ENCODE measurements around the gene RANBP3L.
"Not testable (repeated sequence)": the region's sequence is repeated elsewhere in the genome, so short reads cannot be mapped to it uniquely, and the experiment has no call there.

Gene RANBP3L

GRCh38 chr5:36285837-36286615, 15.7 kb downstream of the RANBP3L start:
- no peak for DNase-seq

DNA sequence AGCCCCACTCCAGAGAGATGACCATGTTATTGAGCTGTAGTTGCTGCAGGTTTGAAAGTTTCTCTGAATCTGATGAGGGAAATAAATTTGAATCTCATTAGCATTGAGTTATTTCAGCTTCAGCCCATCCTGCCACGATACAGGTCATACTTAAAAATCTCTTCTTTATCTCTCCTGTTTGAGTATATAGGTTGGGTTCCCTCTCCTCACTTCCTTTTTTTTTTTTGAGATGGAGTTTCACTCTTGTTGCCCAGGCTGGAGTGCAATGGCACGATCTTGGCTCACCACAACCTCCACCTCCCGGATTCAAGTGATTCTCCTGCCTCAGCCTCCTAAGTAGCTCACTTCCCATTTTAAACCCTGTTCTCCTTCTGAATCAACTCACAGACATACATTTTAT, 17.9 kb downstream of the RANBP3L start:
- DNase-seq: not testable (repeated sequence)

- DNase-seq: no peak
Observed at GRCh38 chr5:36281626-36282025, 20.1 kb downstream of the RANBP3L start.

DNA sequence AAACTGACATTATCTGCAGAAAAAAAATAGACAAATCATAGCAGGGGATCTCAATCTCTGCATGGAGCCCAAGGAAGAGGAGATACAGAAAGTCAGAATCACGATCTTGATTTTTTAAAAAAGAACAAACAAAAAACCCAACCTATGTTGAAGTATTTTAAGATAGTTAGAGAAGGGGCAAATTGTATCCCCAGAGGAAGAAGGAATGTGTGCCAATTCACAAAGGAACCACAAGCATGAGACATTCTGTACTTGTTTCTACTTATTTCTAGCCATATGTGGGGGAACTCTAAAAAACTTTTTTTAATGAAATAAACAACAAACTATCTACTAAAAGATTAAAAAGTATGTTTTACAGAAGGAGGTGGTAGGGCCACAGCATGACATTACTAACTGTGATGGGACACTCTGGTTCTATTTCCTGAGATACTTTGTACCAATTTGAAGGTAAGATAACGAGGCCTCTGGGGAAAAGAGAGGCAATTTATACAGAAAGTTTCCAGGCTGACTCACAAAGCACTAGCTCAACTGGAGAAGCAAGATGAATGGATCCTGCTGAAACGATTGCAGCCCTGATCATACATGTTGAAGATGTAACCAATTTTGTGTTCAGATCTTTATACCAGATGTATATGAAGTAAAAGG, 22.5 kb downstream of the RANBP3L start:
- DNase-seq: no peak

GRCh38 chr5:36277521-36278176, 24.1 kb downstream of the RANBP3L start:
- no peak for DNase-seq

- DNase-seq: no peak
Observed at GRCh38 chr5:36276864-36277263, 24.8 kb downstream of the RANBP3L start.

- DNase-seq: no peak
Observed at GRCh38 chr5:36273809-36274526, 27.7 kb downstream of the RANBP3L start.

GRCh38 chr5:36272136-36272690, 29.5 kb downstream of the RANBP3L start:
- no peak for DNase-seq

DNA sequence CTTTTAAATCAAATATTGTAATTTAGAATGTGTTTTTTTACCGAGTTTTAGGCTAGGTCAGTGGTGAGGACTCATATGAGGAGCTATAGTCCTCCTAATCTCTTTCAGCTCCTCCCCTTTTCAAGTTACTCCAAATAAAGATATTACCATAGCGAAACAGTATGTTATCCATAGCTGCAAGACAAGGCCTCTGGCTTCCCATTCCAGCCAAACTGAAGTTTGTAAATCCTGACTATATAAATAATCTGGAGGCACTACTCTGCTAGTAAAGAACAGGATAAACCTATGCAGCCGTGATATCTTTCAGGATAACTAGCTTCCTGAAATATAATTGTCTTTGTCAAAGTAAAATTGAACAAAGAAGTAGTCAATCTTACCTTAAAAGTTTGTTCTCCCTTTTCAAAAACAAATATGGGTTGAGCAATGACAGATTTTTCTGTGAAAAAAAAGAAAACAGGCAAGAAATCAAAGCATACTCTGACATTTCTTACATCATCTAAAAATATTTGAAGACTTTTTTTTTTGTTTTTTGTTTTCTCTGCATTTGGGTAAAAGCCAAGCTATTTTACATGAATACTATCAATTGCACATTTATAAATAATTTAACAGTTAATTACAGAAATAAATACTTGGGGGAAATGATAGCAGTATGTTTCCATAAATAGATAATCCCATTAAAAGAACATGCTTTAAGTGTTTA, 30.7 kb downstream of the RANBP3L start:
- no peak for DNase-seq

DNA sequence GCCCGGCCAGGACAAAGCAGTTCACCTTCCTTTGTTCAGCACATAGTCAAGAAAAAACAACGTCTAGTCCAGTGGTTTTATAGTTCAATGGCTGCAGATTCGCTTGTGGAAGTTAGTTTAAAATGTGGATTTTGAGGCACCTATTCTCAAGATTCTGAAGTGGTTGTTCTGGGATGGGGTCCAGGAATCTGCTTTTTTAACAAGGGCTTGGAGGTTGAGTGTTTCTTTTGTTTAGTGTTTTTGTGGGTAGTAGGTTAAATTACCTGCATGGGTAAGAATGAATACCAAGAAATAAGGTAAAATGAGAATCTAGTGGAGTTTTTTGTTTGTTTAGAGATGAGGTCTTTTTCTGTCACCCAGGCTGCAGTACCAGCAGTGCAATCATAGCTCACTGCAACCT, 31.5 kb downstream of the RANBP3L start:
- no peak for DNase-seq

DNA sequence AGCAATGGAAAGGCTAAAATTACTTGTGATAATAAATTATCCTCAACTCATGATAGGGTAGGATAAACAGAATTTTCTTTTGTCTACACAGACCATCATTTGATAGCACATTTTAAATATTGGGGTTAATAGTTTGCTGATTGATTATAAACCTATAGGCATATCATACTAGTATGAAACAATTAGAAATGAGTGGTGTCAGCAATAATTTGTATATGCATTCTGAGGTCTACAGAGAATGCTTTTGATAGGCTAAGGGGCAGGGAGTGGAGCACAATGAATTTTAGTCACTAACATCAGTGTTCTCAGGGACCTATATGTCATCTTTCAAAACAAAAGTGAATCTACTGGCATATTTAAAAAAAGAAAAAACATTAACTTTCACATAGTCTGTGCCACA, 32.2 kb downstream of the RANBP3L start:
- no peak for DNase-seq

GRCh38 chr5:36267905-36268304, 33.8 kb downstream of the RANBP3L start:
- no peak for DNase-seq

- no peak for DNase-seq
Observed at GRCh38 chr5:36264202-36264760, 37.4 kb downstream of the RANBP3L start.

GRCh38 chr5:36261186-36261585, 40.5 kb downstream of the RANBP3L start:
- no peak for DNase-seq

DNA sequence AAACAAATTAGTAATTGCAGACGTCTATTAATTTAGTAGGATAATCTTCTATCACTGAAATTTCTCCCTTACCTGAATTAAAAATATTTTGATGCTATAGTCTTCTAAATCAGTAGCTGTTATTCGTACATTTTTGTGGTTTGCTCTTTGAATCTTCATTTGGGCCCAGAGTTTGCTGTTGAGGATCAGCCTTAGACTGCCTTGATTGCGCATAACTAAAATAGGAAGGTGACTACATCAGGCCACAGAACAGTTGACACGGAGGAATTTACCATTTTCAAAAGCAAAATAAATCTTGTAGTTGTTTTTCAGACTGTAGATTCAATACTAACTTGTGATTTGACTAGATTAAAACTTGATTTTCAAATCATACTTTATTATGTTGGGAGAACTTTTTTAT, 48.1 kb downstream of the RANBP3L start:
- DNase-seq: no peak

DNA sequence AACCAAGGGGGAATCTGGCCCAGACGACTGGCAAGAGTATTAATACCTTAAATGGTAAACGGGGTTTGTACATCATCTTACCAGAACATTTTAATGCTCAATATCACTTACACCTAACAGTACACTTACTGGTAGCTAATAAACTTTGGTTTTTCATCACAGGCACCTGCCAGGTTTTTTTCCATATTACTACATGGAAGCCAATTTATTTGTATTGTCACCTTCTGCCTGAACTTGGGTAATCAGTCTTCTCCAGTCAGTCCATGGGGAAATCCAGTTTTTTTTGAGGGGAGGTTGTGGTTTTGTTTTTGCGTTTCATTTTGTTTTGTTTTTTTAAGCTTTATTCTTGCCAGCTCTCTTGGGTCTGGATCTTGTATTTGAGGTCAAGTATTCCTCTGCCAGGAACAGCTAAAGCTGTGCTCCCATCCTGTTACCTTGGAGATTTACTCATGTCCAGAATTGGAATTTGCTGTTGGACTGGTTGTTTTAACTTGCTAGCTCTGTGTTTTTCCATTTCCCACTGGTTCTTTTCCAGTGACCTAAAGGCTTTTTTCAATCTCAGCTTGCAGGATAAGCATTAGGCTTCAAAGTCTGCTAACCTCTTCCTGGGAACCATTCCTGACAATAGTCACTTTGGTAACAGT, 48.9 kb downstream of the RANBP3L start:
- DNase-seq: no peak

- no peak for DNase-seq
Observed at GRCh38 chr5:36251218-36251617, 50.5 kb downstream of the RANBP3L start.

DNA sequence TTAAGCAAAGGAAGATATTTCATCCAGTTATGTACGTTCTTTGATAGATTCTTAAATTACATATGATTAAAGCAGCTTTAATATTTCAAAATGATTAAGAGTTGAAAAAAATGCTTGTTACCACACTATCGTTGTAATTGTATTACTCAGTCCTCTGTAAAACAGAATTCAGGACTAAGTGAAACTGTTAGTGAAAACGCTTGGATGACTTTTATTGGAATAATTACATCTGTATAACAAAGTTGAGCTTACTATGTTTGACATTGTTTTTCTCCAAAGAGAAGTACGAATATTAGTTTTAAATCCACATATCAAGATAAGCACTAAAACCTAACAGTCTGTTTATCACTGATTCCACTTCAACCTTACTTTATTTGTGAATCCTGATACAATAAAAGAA, 51.3 kb downstream of the RANBP3L start:
- no peak for DNase-seq

DNA sequence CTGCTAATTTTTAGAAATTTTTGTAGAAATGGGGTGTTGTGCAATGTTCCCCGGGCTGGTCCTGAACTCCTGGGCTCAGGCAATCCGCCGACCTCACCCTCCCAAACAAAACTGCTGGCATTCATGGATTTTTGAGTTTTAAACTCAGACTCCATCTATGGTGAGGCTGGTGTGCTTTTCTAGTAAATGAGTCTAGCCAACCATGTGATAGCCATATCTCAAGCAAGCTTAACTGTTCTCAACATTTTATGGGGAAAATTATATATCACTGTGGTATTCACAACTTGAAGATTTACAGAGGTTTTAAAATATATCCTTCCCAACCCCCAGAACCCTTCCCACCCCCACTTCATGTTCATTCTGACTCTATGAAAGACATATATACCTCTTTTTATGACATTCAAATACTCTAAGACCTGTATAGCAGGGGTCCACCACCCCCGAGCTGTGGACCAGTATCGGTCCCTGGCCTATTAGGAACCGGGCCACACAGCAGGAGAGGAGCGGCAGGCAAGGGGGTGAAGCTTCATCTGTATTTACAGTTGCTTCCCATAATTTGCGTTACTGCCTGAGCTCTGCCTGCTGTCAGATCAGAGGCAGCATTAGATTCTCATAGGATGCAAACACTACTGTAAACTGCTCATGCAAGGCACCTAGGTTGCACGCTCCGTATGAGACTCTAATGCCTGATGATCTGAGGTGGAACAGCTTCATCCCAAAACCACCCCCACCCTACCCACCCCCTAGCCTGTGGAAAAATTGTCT, 55.5 kb downstream of the RANBP3L start:
- DNase-seq: no peak

GRCh38 chr5:36244076-36244475, 57.6 kb downstream of the RANBP3L start:
- no peak for DNase-seq

GRCh38 chr5:36243653-36244052, 58.0 kb downstream of the RANBP3L start:
- DNase-seq: no peak

Data from CD4-positive, alpha-beta T cell treated with Interleukin-1 beta for 1 hour (primary cell).